G401 (cell line): ENCODE results near the gene EPHA8. TPM values are rescaled to one million over a fixed set of nuclear protein-coding genes. Genes with fewer than 3 reads are reported as not detected.

ENCODE experiments used
- DNase-seq: peaks from one replicate; pipeline ENCODE4 v3.0.0-alpha.2; 2015; ENCODE audit warnings: low spot score
- in situ Hi-C: cut with HindIII; loops from 2 replicates; pipeline ENCODE4 v1.10.0; 2016; ENCODE audit warnings: low sequenced_read_pairs, mixed read lengths
- total RNA-seq: library from RNA; depleted of rRNA; stranded (reverse); fragments of >200 nt; shearing (Covaris generic); gene quantifications from 2 replicates; pipeline ENCODE4 v1.2.3, GENCODE V29; 2014

The EPHA8 gene
- total RNA-seq, 1 experiment from 2014 or later = not detected

- in situ Hi-C loops = no loop called here
- DNase-seq = peak; percentile 8
Measured at GRCh38 chr1:22556391-22557104, 6.7 kb upstream of the EPHA8 start.

- in situ Hi-C loops = no loop called here
Measured at GRCh38 chr1:22557341-22557950, 5.8 kb upstream of the EPHA8 start.

GRCh38 chr1:22563671-22564602, 648 bp downstream of the EPHA8 start:
- in situ Hi-C loops = no loop called here
- no peak for DNase-seq

More at GRCh38 chr1:22557341-22557950, 5.8 kb upstream of the EPHA8 start:
- DNase-seq = no peak

- in situ Hi-C loops = no loop called here
- no peak for DNase-seq
Measured at GRCh38 chr1:22566161-22566560, 2.9 kb downstream of the EPHA8 start.

- no peak for DNase-seq
Measured at GRCh38 chr1:22567197-22567596, 3.9 kb downstream of the EPHA8 start.

GRCh38 chr1:22567994-22568393, 4.7 kb downstream of the EPHA8 start:
- no peak for DNase-seq
- in situ Hi-C loops = no loop called here

More at GRCh38 chr1:22567197-22567596, 3.9 kb downstream of the EPHA8 start:
- in situ Hi-C loops = no loop called here

- DNase-seq = no peak
- in situ Hi-C loops = no loop called here
Measured at GRCh38 chr1:22569269-22569668, 6.0 kb downstream of the EPHA8 start.

GRCh38 chr1:22570140-22570909, 7.0 kb downstream of the EPHA8 start:
- DNase-seq = no peak
- in situ Hi-C loops = no loop called here

GRCh38 chr1:22572818-22573217, 9.5 kb downstream of the EPHA8 start:
- in situ Hi-C loops = no loop called here
- no peak for DNase-seq

- DNase-seq = no peak
- in situ Hi-C loops = no loop called here
Measured at GRCh38 chr1:22573237-22573636, 9.9 kb downstream of the EPHA8 start.

- in situ Hi-C loops = no loop called here
- DNase-seq = no peak
Measured at GRCh38 chr1:22575532-22576149, 12.4 kb downstream of the EPHA8 start.

GRCh38 chr1:22576150-22576544, 12.9 kb downstream of the EPHA8 start:
- in situ Hi-C loops = no loop called here
- no peak for DNase-seq

GRCh38 chr1:22576617-22577016, 13.3 kb downstream of the EPHA8 start:
- DNase-seq = no peak
- in situ Hi-C loops = no loop called here

- no peak for DNase-seq
- in situ Hi-C loops = no loop called here
Measured at GRCh38 chr1:22578732-22579361, 15.6 kb downstream of the EPHA8 start.

GRCh38 chr1:22579541-22580155, 16.4 kb downstream of the EPHA8 start:
- in situ Hi-C loops = no loop called here
- peak; percentile 35 for DNase-seq

GRCh38 chr1:22582661-22583635, 19.7 kb downstream of the EPHA8 start:
- peak; percentile 48 for DNase-seq
- in situ Hi-C loops = no loop called here
